ENCODE measurements around the gene PRDX5. TPM values are rescaled to one million over a fixed set of nuclear protein-coding genes. Genes with fewer than 3 reads are reported as not detected.

Gene PRDX5
- total and polyA plus RNA-seq, 9 of the 15 experiments (the other 6 are each of a cell fraction or from before 2014, with no cell fraction given) = 40.8 to 327 (median 204) TPM

DNA sequence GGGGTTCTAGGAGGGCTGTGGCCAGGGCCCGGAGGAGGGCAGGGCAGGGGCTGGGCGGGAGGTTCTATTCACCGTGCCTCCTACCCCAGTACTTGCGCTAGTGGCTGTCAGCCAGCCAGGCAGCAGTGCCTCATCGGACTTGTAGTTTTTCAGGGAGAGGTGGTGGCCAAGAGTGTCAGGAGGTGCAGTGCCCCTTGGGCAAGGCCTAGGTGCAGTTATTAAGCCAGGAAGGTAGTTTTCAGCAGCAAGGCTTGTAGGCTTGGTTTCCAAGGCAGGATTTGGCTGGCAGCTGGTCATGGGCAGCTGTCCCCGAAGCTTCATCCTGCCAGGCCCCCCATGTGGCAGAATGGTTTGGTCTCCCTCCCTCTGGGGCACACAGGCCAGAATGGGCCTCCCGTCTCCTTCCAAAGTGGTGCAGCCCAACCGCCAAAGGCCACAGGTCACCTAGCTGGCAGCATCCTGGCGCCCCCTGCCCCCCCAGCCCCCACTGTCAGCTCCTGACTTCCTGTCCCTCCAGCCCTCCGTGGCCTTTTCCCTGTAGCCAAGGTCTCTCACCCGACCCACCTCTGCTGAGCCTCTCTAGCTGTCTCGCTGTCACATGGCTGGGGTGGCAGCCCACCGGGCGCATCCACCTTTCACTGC is 30.6 kb downstream of the PRDX5 start:
- Histone ChIP-seq H3K9me1 (ENCODE audit: control insufficient read depth, insufficient read depth, low read length) (no peaks in the 10 kb centered on the region), H3K36me3 (ENCODE audit: control insufficient read depth, insufficient read depth, low read length) (no peaks in the 10 kb centered on the region), H4K20me1 (replicated peaks; ENCODE audit: control insufficient read depth, insufficient read depth, low read length) (no peaks in the 10 kb centered on the region), H3K4me2 (ENCODE audit: insufficient read depth, low read length) (no peak overlapping the region), H3K27me3 (ENCODE audit: control insufficient read depth in 2 of 2, insufficient read depth in 2 of 2, low read length in 2 of 2) (no peaks in the 10 kb centered on the region), H3K9ac (ENCODE audit: insufficient read depth in 1 of 2, low read depth in 2 of 2, low read length in 2 of 2) (peak overlapping the region in 1 of 2 experiments; percentile 68; a peak in 1 of 4 replicates), H3K9me3 (replicated peaks; ENCODE audit: control insufficient read depth, insufficient read depth, low read depth, low read length) (no peaks in the 10 kb centered on the region), H3K79me2 (ENCODE audit: control insufficient read depth, insufficient read depth, low read length) (no peaks in the 10 kb centered on the region), H3K4me1 (replicated peaks in 1 of 2; ENCODE audit: control insufficient read depth in 2 of 2, insufficient read depth in 2 of 2, low read length in 2 of 2) (peaks cover 2 to 60% of the 10 kb centered on the region in 2 experiments; a peak in 4 of 5 replicates), H3K27ac (ENCODE audit: extremely low read depth, low read depth, low read length) (no peak overlapping the region), H3K4me3 (no peak overlapping the region), H2AFZ (ENCODE audit: low read depth, low read length) (no peak overlapping the region)
- in situ Hi-C loops (cut with MboI) = no loop called here
- ChIA-PET CTCF (ENCODE audit: low intra/inter-chr PET ratio) (no interaction called here), POLR2A (interaction anchor here (0.6 to 1.4 kb wide), 3 partner anchors 31 to 142 kb away, joined by 3 to 6 read pairs (median 3); partner anchors contain the start of genes FERMT3, PRDX5 and TRMT112)
- ATAC-seq (no peak), DNase-seq (ENCODE audit: extremely low read depth in 1 of 4, low spot score in 3 of 4) (no peak), FAIRE-seq (no peak)
- intact Hi-C loops (cut with micrococcal nuclease) = no loop called here
- WGBS (ENCODE audit: insufficient coverage, low coverage, missing lambda C conversion rate) = 50% methylated on average over 11 of the region's 14 CpGs
- BruUV-seq (replicated peaks) = no TSS peak
- TF ChIP-seq, protein P1, sequence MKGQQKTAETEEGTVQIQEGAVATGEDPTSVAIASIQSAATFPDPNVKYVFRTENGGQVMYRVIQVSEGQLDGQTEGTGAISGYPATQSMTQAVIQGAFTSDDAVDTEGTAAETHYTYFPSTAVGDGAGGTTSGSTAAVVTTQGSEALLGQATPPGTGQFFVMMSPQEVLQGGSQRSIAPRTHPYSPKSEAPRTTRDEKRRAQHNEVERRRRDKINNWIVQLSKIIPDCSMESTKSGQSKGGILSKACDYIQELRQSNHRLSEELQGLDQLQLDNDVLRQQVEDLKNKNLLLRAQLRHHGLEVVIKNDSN (CRISPR knock-in tag; IDR thresholded peaks at IDR 0.05) = no peak
- no peak for TF ChIP-seq FOXP1 (CRISPR knock-in tag; IDR thresholded peaks at IDR 0.05)
- TF ChIP-seq CEBPG (CRISPR knock-in tag; IDR thresholded peaks at IDR 0.05) = no peak
- no peak for TF ChIP-seq CEBPG (tag; conservative IDR thresholded peaks at IDR 0.05 in 1 of 2, IDR thresholded peaks at IDR 0.05 in 1 of 2)
- no peak for TF ChIP-seq CC2D1A (IDR thresholded peaks at IDR 0.05)
- 0 out of 2 replicates have a peak, but pooled peaks have one; percentile 39 for TF ChIP-seq ZBTB7A (IDR thresholded peaks at IDR 0.05; ENCODE audit: borderline replicate concordance, control insufficient read depth, low read depth, low read length)
- TF ChIP-seq SREBF2 (CRISPR knock-in tag; IDR thresholded peaks at IDR 0.05) = no peak
- TF ChIP-seq HDAC8 (tag; IDR thresholded peaks at IDR 0.05) = no peak
- no peak for TF ChIP-seq CAMTA2 (CRISPR knock-in tag; conservative IDR thresholded peaks at IDR 0.05)
- TF ChIP-seq STAG1 (CRISPR knock-in tag; IDR thresholded peaks at IDR 0.05; ENCODE audit: borderline replicate concordance) = no peak
- peak; percentile 32; the same call in 1 of the 2 replicates for TF ChIP-seq ATF7 (IDR thresholded peaks at IDR 0.05)
- TF ChIP-seq, protein P2, sequence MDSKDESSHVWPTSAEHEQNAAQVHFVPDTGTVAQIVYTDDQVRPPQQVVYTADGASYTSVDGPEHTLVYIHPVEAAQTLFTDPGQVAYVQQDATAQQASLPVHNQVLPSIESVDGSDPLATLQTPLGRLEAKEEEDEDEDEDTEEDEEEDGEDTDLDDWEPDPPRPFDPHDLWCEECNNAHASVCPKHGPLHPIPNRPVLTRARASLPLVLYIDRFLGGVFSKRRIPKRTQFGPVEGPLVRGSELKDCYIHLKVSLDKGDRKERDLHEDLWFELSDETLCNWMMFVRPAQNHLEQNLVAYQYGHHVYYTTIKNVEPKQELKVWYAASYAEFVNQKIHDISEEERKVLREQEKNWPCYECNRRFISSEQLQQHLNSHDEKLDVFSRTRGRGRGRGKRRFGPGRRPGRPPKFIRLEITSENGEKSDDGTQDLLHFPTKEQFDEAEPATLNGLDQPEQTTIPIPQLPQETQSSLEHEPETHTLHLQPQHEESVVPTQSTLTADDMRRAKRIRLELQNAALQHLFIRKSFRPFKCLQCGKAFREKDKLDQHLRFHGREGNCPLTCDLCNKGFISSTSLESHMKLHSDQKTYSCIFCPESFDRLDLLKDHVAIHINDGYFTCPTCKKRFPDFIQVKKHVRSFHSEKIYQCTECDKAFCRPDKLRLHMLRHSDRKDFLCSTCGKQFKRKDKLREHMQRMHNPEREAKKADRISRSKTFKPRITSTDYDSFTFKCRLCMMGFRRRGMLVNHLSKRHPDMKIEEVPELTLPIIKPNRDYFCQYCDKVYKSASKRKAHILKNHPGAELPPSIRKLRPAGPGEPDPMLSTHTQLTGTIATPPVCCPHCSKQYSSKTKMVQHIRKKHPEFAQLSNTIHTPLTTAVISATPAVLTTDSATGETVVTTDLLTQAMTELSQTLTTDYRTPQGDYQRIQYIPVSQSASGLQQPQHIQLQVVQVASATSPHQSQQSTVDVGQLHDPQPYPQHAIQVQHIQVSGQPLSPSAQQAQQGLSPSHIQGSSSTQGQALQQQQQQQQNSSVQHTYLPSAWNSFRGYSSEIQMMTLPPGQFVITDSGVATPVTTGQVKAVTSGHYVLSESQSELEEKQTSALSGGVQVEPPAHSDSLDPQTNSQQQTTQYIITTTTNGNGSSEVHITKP (IDR thresholded peaks at IDR 0.05; ENCODE audit: partially characterized antibody) = peak; percentile 97
- no peak for TF ChIP-seq POLR2G (IDR thresholded peaks at IDR 0.05; ENCODE audit: low read depth, low read length)
- no peak for TF ChIP-seq DPF2 (IDR thresholded peaks at IDR 0.05)
- TF ChIP-seq, protein P3, sequence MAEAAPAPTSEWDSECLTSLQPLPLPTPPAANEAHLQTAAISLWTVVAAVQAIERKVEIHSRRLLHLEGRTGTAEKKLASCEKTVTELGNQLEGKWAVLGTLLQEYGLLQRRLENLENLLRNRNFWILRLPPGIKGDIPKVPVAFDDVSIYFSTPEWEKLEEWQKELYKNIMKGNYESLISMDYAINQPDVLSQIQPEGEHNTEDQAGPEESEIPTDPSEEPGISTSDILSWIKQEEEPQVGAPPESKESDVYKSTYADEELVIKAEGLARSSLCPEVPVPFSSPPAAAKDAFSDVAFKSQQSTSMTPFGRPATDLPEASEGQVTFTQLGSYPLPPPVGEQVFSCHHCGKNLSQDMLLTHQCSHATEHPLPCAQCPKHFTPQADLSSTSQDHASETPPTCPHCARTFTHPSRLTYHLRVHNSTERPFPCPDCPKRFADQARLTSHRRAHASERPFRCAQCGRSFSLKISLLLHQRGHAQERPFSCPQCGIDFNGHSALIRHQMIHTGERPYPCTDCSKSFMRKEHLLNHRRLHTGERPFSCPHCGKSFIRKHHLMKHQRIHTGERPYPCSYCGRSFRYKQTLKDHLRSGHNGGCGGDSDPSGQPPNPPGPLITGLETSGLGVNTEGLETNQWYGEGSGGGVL (CRISPR knock-in tag; IDR thresholded peaks at IDR 0.05) = no peak
- no peak for TF ChIP-seq CTBP1 (IDR thresholded peaks at IDR 0.05; ENCODE audit: borderline replicate concordance)
- TF ChIP-seq HCFC1 (IDR thresholded peaks at IDR 0.05; ENCODE audit: low read depth, low read length) = no peak
